ENCODE results near the gene PLCL1. TPM values are rescaled to one million over a fixed set of nuclear protein-coding genes. Genes with fewer than 3 reads are reported as not detected.
A peak's percentile ranks its signal among the peaks of the same experiment; 100 is the strongest.

Gene PLCL1
- polyA plus RNA-seq, 1 of the 3 experiments (the other 2 are of a cell fraction) = 7.7 TPM

GRCh38 chr2:198116756-198117155, 312.4 kb downstream of the PLCL1 start:
- Histone ChIP-seq H4K20me1 (ENCODE audit: insufficient read depth) (no peaks in the 10 kb centered on the region), H3K9me3 (no peaks in the 10 kb centered on the region), H3K79me2 (ENCODE audit: insufficient read depth) (no peaks in the 10 kb centered on the region), H2AFZ (ENCODE audit: low read depth) (no peak overlapping the region), H3K4me3 (ENCODE audit: low read depth in 2 of 2, low read length in 1 of 2) (no peak overlapping the region), H3F3A (replicated peaks; ENCODE audit: insufficient read depth) (peaks cover 8% of the 10 kb centered on the region), H3K36me3 (replicated peaks in 1 of 2; ENCODE audit: control insufficient read depth in 1 of 2, insufficient read depth in 2 of 2, low read length in 1 of 2) (peaks cover 0 to 3% of the 10 kb centered on the region in 2 experiments), H3K4me2 (peak overlapping the region; percentile 10), H3K27me3 (ENCODE audit: insufficient read depth) (no peaks in the 10 kb centered on the region), H3K27ac (ENCODE audit: low read depth in 2 of 2, low read length in 1 of 2) (peak overlapping the region in 1 of 2 experiments; percentile 65; a peak in 2 of 4 replicates), H3K9me2 (no peaks in the 10 kb centered on the region), H3K4me1 (ENCODE audit: control insufficient read depth in 1 of 2, insufficient read depth in 2 of 2, low read depth in 1 of 2, low read length in 1 of 2) (peaks cover 11 to 15% of the 10 kb centered on the region in 2 experiments), H3K9ac (no peak overlapping the region)
- 36% methylated on average over 1 of the region's 1 CpG for WGBS (ENCODE audit: low lambda C conversion rate)
- TF ChIP-seq RCOR1 (IDR thresholded peaks at IDR 0.05; ENCODE audit: low read length) (no peak), CTCF (IDR thresholded peaks at IDR 0.05) (no peak), USF2 (IDR thresholded peaks at IDR 0.05; ENCODE audit: borderline replicate concordance, low read depth, low read length) (no peak), USF1 (IDR thresholded peaks at IDR 0.05; ENCODE audit: borderline replicate concordance, low read depth) (no peak), FOSL2 (IDR thresholded peaks at IDR 0.05; ENCODE audit: borderline replicate concordance, low read depth) (no peak), SMC3 (IDR thresholded peaks at IDR 0.05; ENCODE audit: low read depth, low read length) (no peak), FOXM1 (IDR thresholded peaks at IDR 0.05; ENCODE audit: low read depth) (no peak), TAF1 (IDR thresholded peaks at IDR 0.05; ENCODE audit: borderline replicate concordance, low read depth, low read length) (no peak), GABPA (IDR thresholded peaks at IDR 0.05; ENCODE audit: low read depth) (no peak), ELF1 (IDR thresholded peaks at IDR 0.05) (no peak)
- ChIA-PET CTCF (interaction anchor here (3.5 kb wide), 1 partner anchor 11 kb away, joined by 27 read pairs; no protein-coding TSS in a partner anchor), POLR2A (no interaction called here)
- no peak for DNase-seq

GRCh38 chr2:198117406-198118041, 313.1 kb downstream of the PLCL1 start:
- CTCF ChIA-PET = interaction anchor here (1.4 to 3.5 kb wide), 3 partner anchors 10 to 179 kb away, joined by 3 to 27 read pairs (median 14); no protein-coding TSS in a partner anchor
- H3K4me2 ChIP-seq = peak overlapping the region; percentile 10; the same call in 1 of the 2 replicates

More at GRCh38 chr2:198117406-198118041, 313.1 kb downstream of the PLCL1 start:
- H3K27ac ChIP-seq (ENCODE audit: low read depth in 2 of 2, low read length in 1 of 2) = peak overlapping the region in 1 of 2 experiments; percentile 65; a peak in 2 of 4 replicates
- H3K9me3 ChIP-seq = no peaks in the 10 kb centered on the region
- no peaks in the 10 kb centered on the region for H3K27me3 ChIP-seq (ENCODE audit: insufficient read depth)
- DNase-seq = no peak
- H3K36me3 ChIP-seq (replicated peaks in 1 of 2; ENCODE audit: control insufficient read depth in 1 of 2, insufficient read depth in 2 of 2, low read length in 1 of 2) = peaks cover 0 to 3% of the 10 kb centered on the region in 2 experiments
- POLR2A ChIA-PET = no interaction called here
- H2AFZ ChIP-seq (ENCODE audit: low read depth) = no peak overlapping the region
- H4K20me1 ChIP-seq (ENCODE audit: insufficient read depth) = no peaks in the 10 kb centered on the region
- no peak overlapping the region for H3K4me3 ChIP-seq (ENCODE audit: low read depth in 2 of 2, low read length in 1 of 2)
- WGBS (ENCODE audit: low lambda C conversion rate) = 77% methylated on average over 4 of the region's 4 CpGs
- H3K79me2 ChIP-seq (ENCODE audit: insufficient read depth) = no peaks in the 10 kb centered on the region
- H3K9ac ChIP-seq = no peak overlapping the region
- no peaks in the 10 kb centered on the region for H3K9me2 ChIP-seq
- peaks cover 11 to 15% of the 10 kb centered on the region in 2 experiments for H3K4me1 ChIP-seq (ENCODE audit: control insufficient read depth in 1 of 2, insufficient read depth in 2 of 2, low read depth in 1 of 2, low read length in 1 of 2)
- TF ChIP-seq RCOR1 (IDR thresholded peaks at IDR 0.05; ENCODE audit: low read length) (no peak), RXRA (IDR thresholded peaks at IDR 0.05; ENCODE audit: borderline replicate concordance, low read depth) (no peak), CHD2 (IDR thresholded peaks at IDR 0.05; ENCODE audit: low read length, partially characterized antibody) (no peak), IRF3 (IDR thresholded peaks at IDR 0.05; ENCODE audit: low read depth, low read length) (no peak), USF2 (IDR thresholded peaks at IDR 0.05; ENCODE audit: borderline replicate concordance, low read depth, low read length) (no peak), NFIC (IDR thresholded peaks at IDR 0.05; ENCODE audit: borderline replicate concordance) (no peak), TEAD4 (IDR thresholded peaks at IDR 0.05; ENCODE audit: borderline replicate concordance, insufficient read depth) (no peak)
- H3F3A ChIP-seq (replicated peaks; ENCODE audit: insufficient read depth) = peaks cover 8% of the 10 kb centered on the region

Measured in SK-N-SH (cell line).